ENCODE results near the gene LBX2. TPM values are rescaled to one million over a fixed set of nuclear protein-coding genes. Genes with fewer than 3 reads are reported as not detected.
"Not testable (repeated sequence)": the region's sequence is repeated elsewhere in the genome, so short reads cannot be mapped to it uniquely, and the experiment has no call there.

LBX2 gene
- polyA plus RNA-seq, 1 donor: 1.2 TPM

DNA sequence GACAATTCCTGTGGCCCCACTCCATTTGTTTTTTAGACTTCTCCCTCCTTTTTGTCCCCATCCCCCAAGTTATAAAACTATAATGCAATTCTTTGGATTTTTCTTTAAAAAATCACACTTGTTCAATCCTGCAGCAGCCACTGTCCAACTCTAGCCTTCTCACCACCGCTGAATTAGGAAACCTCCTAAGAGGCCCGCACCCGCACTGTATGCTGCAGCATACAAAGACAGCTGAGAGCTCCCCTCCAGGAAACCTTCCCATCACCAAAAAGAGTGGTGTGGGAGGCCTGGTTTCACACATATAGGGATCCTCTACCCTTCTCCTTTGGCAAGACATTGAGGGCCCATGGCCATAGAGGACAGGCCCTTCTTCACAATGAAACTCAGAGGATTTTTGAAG, 5.2 kb upstream of the LBX2 start:
- no peak for DNase-seq (ENCODE audit: low read depth)

DNA sequence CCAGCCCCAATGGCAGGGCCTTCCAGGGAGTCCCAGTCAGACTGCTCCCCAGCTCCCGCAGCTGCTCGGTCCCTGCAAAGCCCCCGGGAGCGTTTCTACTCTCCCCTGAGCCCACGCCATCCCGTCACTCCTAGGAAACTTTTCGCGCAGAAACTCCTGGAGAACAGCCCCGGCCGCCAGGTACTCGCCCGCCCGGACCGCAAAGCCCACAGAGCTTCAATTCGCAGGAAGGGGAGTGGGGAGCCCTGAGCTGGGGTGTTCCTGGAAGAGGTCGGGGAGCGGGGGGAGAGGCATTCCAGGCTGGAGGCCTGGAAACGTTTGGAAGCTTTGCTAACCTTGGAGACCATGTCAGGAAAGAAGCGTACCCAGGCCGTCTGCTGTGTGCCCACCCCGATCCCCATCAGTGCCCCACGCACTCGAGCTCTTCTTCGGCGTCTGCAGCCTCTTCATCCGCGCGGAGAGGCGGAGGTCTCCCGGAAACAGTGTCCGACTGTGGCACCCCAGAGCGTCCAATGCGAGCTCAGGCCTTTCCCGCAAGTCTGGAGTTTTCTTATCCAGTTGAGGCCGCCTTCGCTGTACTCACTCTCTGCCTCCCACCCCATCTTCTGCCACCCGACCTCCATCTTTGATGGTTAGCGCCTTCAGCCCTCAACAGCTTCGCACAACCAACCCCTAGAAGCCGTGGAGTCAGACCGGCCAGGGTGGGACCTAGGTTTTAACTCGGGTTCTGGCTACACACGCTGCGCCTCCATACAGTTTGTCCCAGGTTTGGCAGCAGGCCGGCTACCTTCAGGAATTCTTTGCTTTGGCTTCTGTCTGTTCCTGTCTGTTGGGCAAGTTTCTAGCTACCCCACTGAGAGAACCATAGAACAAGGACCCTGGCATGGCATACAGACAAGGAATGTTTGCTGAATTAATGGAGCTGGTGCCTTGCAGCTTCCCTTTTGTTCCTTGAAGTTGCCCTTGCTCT, 4.4 kb upstream of the LBX2 start:
- no peak for DNase-seq (ENCODE audit: low read depth)

- DNase-seq (ENCODE audit: low read depth): no peak
Observed at GRCh38 chr2:74502720-74503505, 3.5 kb upstream of the LBX2 start.

DNA sequence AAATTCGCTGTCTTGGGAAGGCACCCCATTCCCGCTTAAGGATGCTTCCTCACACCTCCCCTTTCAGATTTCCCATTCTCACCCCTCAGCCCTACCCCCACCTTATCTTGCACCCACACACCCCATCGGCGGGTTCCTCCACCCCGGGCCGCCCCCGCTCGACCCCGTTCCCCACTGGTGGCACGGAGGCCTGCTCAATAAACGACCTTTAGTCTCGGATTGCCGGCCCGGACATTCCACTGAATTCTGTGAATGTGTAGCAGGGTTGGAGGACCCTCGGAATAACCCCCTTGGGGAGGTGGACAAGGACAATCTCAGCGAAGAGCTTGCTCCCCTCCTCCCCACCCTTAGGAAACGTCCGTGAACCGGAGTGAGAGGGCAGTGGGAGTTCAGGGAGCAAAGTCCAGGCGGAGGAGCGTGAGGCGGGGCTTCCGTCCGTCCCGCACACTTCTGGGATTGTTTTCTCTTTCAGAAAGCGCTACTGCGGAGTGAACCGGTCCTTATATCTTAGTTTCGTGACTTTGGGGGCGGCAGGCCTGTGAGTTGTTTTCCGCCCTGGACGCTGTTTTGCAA, 2.8 kb upstream of the LBX2 start:
- no peak for DNase-seq (ENCODE audit: low read depth)

- no peak for DNase-seq (ENCODE audit: low read depth)
Observed at GRCh38 chr2:74501335-74502071, 2.1 kb upstream of the LBX2 start.

DNA sequence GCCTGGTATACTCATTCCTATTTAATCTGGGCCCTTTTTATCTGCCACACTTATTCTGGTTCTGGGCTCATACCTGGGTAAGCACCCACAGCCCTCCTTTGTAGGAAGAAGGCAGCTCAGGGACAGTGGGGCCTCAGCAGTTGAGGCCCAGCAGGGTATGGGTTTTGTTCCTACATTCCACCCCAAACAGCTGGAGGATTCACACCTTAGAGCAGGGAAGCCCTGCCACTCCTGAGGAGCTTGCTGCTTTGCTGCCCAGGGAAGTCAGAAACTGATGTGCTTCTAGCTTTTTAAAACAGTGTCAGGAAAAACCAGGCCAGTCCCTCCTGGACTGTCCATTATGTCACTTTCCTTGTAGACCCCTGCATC, 1.2 kb upstream of the LBX2 start:
- DNase-seq (ENCODE audit: low read depth): no peak

GRCh38 chr2:74499940-74500577, 656 bp upstream of the LBX2 start:
- no peak for DNase-seq (ENCODE audit: low read depth)

GRCh38 chr2:74498500-74499266, 720 bp downstream of the LBX2 start:
- DNase-seq (ENCODE audit: low read depth): no peak

GRCh38 chr2:74497777-74498499, 1.5 kb downstream of the LBX2 start:
- DNase-seq (ENCODE audit: low read depth): no peak

DNA sequence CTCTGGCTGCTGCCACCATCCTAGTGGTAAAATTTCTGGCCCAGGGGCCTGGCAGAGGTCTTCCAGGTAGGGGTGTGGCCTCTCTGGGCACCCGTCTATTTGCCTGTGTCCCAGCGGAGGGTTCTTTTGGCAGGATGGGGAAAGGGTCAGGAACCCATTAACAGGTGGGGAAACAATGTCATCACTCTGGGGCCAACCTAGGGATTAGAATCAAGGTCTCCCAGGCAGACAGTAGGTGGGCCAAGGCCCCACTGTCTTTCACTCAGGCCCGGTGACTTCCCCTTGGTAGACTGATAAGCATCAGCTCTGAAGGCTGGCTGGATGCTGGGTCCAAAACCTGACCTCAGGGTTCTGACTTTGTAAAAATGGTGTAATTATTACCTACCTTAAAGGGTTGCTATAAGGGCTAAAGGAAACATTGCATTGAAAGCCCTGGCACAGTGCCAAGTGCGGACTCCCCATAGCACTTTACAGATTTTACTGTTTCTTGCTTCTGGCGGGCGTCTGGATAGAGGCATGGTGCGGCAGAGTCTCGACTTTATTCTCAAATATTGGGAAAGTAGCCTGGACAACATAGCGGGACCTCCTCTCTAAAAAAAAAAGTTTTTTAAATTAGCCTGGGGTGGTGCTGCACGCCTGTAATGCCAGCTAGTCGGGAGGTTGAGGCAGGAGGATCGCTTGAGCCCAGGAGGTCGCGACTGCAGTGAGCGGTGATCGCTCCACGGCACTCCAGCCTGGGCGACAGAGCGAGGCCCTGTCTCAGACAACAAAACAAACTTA, 2.2 kb downstream of the LBX2 start:
- no peak for DNase-seq (ENCODE audit: low read depth)

- no peak for DNase-seq (ENCODE audit: low read depth)
Observed at GRCh38 chr2:74495440-74495839, 4.0 kb downstream of the LBX2 start.

- DNase-seq (ENCODE audit: low read depth): no peak
Observed at GRCh38 chr2:74493546-74493945, 5.9 kb downstream of the LBX2 start.

- DNase-seq (ENCODE audit: low read depth): no peak
Observed at GRCh38 chr2:74491648-74492544, 7.5 kb downstream of the LBX2 start.

DNA sequence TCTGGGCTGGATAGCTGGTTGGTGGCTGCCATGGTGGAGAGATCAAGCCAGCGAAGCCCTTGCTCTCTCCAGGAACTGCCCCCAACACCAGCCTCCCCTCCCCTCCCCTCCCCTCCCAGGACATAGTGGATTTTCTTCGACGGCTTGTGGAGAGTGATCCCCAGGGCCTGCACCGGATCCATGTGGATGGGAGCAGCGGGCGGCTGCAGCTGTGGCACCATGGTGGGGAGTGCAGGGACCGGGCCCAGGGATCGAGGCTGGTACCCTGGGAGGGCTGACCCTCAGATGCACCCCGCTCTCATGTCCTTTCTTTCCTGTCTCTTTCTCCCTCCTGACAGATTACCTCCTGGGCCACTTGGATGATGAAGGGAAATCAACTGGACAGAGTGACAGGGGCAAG, 9.5 kb downstream of the LBX2 start:
- no peak for DNase-seq (ENCODE audit: low read depth)

DNA sequence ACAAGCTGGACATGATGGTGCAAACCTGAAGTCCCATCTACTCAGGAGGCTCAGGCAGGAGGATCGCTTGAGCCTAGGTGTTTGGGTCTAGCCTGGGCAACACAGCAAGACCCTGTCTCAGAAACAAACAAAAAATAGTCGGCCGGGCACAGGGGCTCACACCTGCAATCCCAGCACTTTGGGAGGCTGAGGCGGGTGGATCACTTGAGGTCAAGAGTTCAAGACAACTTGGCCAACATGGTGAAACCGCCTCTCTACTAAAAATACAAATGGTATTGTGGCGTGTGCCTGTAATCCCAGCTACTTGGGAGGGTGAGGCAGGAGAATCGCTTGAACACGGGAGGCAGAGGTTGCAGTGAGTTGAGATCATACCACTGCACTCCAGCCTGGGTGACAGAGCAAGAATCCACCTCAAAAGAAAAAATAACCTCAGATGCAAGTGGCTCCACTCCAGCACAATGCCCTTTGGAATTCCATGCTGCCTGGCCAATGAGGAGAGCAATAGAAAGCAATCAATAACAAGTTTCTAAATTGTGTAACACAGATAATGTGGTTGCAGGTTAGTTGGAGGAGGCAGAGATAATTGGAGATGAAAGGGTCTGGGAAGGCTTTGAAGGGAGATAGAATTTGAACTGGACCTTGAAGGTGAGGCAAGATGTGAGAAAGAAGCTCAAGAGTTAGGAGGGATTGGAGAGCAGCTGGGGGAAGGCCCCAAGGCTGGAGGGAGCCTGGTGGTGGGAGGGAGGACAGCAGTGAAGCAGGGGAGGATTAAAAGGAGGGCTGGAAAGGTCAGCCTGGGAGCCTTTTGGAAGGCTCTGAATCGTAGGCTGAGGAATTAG, 10.5 kb downstream of the LBX2 start:
- no peak for DNase-seq (ENCODE audit: low read depth)

- no peak for DNase-seq (ENCODE audit: low read depth)
Observed at GRCh38 chr2:74486141-74486540, 13.3 kb downstream of the LBX2 start.

DNA sequence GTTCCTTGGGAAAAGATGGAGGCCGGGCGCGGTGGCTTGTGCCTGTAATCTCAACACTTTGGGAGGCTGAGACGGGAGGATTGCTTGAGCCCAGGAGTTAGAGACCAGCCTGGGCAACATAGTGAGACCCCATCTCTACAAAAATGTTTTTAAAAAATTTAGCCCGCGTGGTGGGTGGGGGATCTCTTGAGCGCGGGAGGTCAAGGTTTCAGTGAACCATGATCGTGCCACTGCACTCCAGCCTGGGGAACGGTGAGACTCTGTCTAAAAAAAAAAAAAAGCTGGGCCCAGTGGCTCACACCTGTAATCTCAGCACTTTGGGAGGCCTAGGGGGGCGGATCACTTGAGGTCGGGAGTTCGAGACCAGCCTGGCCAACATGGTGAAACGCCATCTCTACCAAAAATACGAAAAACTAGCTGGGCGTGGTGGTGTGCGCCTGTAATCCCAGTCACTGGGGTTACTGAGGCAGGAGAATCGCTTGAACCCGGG, 15.7 kb downstream of the LBX2 start:
- not testable (repeated sequence) for DNase-seq (ENCODE audit: low read depth)

Data from forelimb muscle (tissue), 1 donor.